Dendritic cell treated with granulocyte-macrophage colony-stimulating factor and Interleukin-4, amounts not matched to agents 40 ng/mL and 50 ng/mL, for 4 days (primary cell): Measurements from ENCODE around the gene GCC2.

Experiments used
- H3K27ac Mint-ChIP-seq: one replicate; pipeline ENCODE4 v1.8.0; 2022; ENCODE audit warnings: mild to moderate bottlenecking, mixed read lengths
- H3K27me3 Mint-ChIP-seq: one replicate; pipeline ENCODE4 v1.8.0; 2022; ENCODE audit warnings: mild to moderate bottlenecking, mixed read lengths
- H3K36me3 Mint-ChIP-seq: one replicate; pipeline ENCODE4 v1.8.0; 2022; ENCODE audit warnings: low read depth, mixed read lengths
- H3K4me1 Mint-ChIP-seq: one replicate; pipeline ENCODE4 v1.8.0; 2022; ENCODE audit warnings: low read depth, mixed read lengths
- H3K4me3 Mint-ChIP-seq: one replicate; pipeline ENCODE4 v1.8.0; 2022; ENCODE audit warnings: mild to moderate bottlenecking, moderate library complexity, mixed read lengths
- H3K9me3 Mint-ChIP-seq: one replicate; pipeline ENCODE4 v1.8.0; 2022; ENCODE audit warnings: mixed read lengths
- intact Hi-C: fragments of 100-400 bp; cut with micrococcal nuclease; formaldehyde crosslinking; loops from one replicate; pipeline ENCODE4 v1.15.0; 2022

The GCC2 gene

GRCh38 chr2:108448678-108449409 is at the start of gene GCC2:
TSS of gene GCC2 (plus strand) at chr2:108449206. CDS start at chr2:108449275, 69 bp downstream.
- Mint-ChIP-seq H3K4me3 (peak within 1 kb of the TSS; percentile 89), H3K27ac (peak within 1 kb of the TSS; percentile 88), H3K9me3 (no peaks in the 10 kb centered on the region), H3K36me3 (peaks cover 48% of the 10 kb centered on the region), H3K4me1 (peaks cover 25% of the 10 kb centered on the region), H3K27me3 (no peaks in the 10 kb centered on the region)
- intact Hi-C loops: loop anchor here (1.0 to 5.0 kb wide), 4 partner anchors 85 to 270 kb away; partner anchors contain the start of genes LIMS1 and RANBP2

GRCh38 chr2:108399479-108399878 is 49.5 kb upstream of the GCC2 start:
- Mint-ChIP-seq H3K27ac (no peak overlapping the region), H3K36me3 (no peaks in the 10 kb centered on the region), H3K4me3 (no peak overlapping the region), H3K9me3 (peaks cover 73% of the 10 kb centered on the region), H3K27me3 (no peaks in the 10 kb centered on the region), H3K4me1 (no peaks in the 10 kb centered on the region)
- intact Hi-C loops: no loop called here

GRCh38 chr2:108401800-108402199 is 47.2 kb upstream of the GCC2 start:
- H3K27ac Mint-ChIP-seq: no peak overlapping the region
- intact Hi-C loops: no loop called here
- no peak overlapping the region for H3K4me3 Mint-ChIP-seq
- H3K9me3 Mint-ChIP-seq: peaks cover 85% of the 10 kb centered on the region
- H3K36me3 Mint-ChIP-seq: no peaks in the 10 kb centered on the region
- H3K27me3 Mint-ChIP-seq: no peaks in the 10 kb centered on the region
- H3K4me1 Mint-ChIP-seq: no peaks in the 10 kb centered on the region

- Mint-ChIP-seq H3K27ac (no peak overlapping the region), H3K27me3 (no peaks in the 10 kb centered on the region), H3K9me3 (peaks cover 76% of the 10 kb centered on the region), H3K4me1 (no peaks in the 10 kb centered on the region), H3K36me3 (no peaks in the 10 kb centered on the region), H3K4me3 (no peak overlapping the region)
- intact Hi-C loops: no loop called here
Measured at GRCh38 chr2:108403494-108403893, 45.5 kb upstream of the GCC2 start.

- H3K9me3 Mint-ChIP-seq: peaks cover 62% of the 10 kb centered on the region
- no peak overlapping the region for H3K27ac Mint-ChIP-seq
- no peaks in the 10 kb centered on the region for H3K4me1 Mint-ChIP-seq
- H3K4me3 Mint-ChIP-seq: no peak overlapping the region
- H3K36me3 Mint-ChIP-seq: no peaks in the 10 kb centered on the region
- no peaks in the 10 kb centered on the region for H3K27me3 Mint-ChIP-seq
- intact Hi-C loops: no loop called here
Measured at GRCh38 chr2:108404784-108405397, 44.1 kb upstream of the GCC2 start.

GRCh38 chr2:108407864-108408729 is 40.9 kb upstream of the GCC2 start:
- H3K4me1 Mint-ChIP-seq: no peaks in the 10 kb centered on the region
- no peaks in the 10 kb centered on the region for H3K36me3 Mint-ChIP-seq
- H3K27me3 Mint-ChIP-seq: no peaks in the 10 kb centered on the region
- intact Hi-C loops: no loop called here
- peaks cover 30% of the 10 kb centered on the region for H3K9me3 Mint-ChIP-seq
- H3K4me3 Mint-ChIP-seq: no peak overlapping the region
- H3K27ac Mint-ChIP-seq: no peak overlapping the region

- Mint-ChIP-seq H3K4me3 (no peak overlapping the region), H3K27ac (no peak overlapping the region), H3K36me3 (no peaks in the 10 kb centered on the region), H3K27me3 (no peaks in the 10 kb centered on the region), H3K9me3 (peaks cover 14% of the 10 kb centered on the region), H3K4me1 (no peaks in the 10 kb centered on the region)
- intact Hi-C loops: no loop called here
Measured at GRCh38 chr2:108409768-108410167, 39.2 kb upstream of the GCC2 start.

- H3K4me1 Mint-ChIP-seq: no peaks in the 10 kb centered on the region
- no peaks in the 10 kb centered on the region for H3K36me3 Mint-ChIP-seq
- no peak overlapping the region for H3K4me3 Mint-ChIP-seq
- no peak overlapping the region for H3K27ac Mint-ChIP-seq
- intact Hi-C loops: no loop called here
- no peaks in the 10 kb centered on the region for H3K9me3 Mint-ChIP-seq
- H3K27me3 Mint-ChIP-seq: no peaks in the 10 kb centered on the region
Measured at GRCh38 chr2:108412995-108413710, 35.9 kb upstream of the GCC2 start.

GRCh38 chr2:108413711-108414095 is 35.3 kb upstream of the GCC2 start:
- intact Hi-C loops: no loop called here
- H3K27ac Mint-ChIP-seq: no peak overlapping the region
- H3K36me3 Mint-ChIP-seq: no peaks in the 10 kb centered on the region
- H3K4me1 Mint-ChIP-seq: no peaks in the 10 kb centered on the region
- no peak overlapping the region for H3K4me3 Mint-ChIP-seq
- no peaks in the 10 kb centered on the region for H3K9me3 Mint-ChIP-seq
- no peaks in the 10 kb centered on the region for H3K27me3 Mint-ChIP-seq

- H3K36me3 Mint-ChIP-seq: no peaks in the 10 kb centered on the region
- H3K27me3 Mint-ChIP-seq: no peaks in the 10 kb centered on the region
- H3K4me1 Mint-ChIP-seq: no peaks in the 10 kb centered on the region
- no peak overlapping the region for H3K4me3 Mint-ChIP-seq
- intact Hi-C loops: no loop called here
- no peak overlapping the region for H3K27ac Mint-ChIP-seq
- H3K9me3 Mint-ChIP-seq: no peaks in the 10 kb centered on the region
Measured at GRCh38 chr2:108414256-108414876, 34.6 kb upstream of the GCC2 start.

- Mint-ChIP-seq H3K9me3 (no peaks in the 10 kb centered on the region), H3K4me1 (no peaks in the 10 kb centered on the region), H3K4me3 (no peak overlapping the region), H3K27ac (no peak overlapping the region), H3K36me3 (no peaks in the 10 kb centered on the region), H3K27me3 (no peaks in the 10 kb centered on the region)
- intact Hi-C loops: no loop called here
Measured at GRCh38 chr2:108414945-108415344, 34.1 kb upstream of the GCC2 start.

- Mint-ChIP-seq H3K4me1 (no peaks in the 10 kb centered on the region), H3K9me3 (no peaks in the 10 kb centered on the region), H3K36me3 (no peaks in the 10 kb centered on the region), H3K27me3 (no peaks in the 10 kb centered on the region), H3K27ac (no peak overlapping the region), H3K4me3 (no peak overlapping the region)
- intact Hi-C loops: no loop called here
Measured at GRCh38 chr2:108417254-108417653, 31.8 kb upstream of the GCC2 start.

GRCh38 chr2:108418416-108418815 is 30.6 kb upstream of the GCC2 start:
- H3K27ac Mint-ChIP-seq: no peak overlapping the region
- H3K9me3 Mint-ChIP-seq: no peaks in the 10 kb centered on the region
- no peaks in the 10 kb centered on the region for H3K36me3 Mint-ChIP-seq
- H3K4me3 Mint-ChIP-seq: no peak overlapping the region
- intact Hi-C loops: no loop called here
- H3K27me3 Mint-ChIP-seq: peaks cover 2% of the 10 kb centered on the region
- no peaks in the 10 kb centered on the region for H3K4me1 Mint-ChIP-seq
